Breast epithelium (tissue), 3 donors: ENCODE measurements around the gene ULK4.

Experiments used
- POLR2A ChIP-seq: fragments of 450-650 bp; IDR thresholded peaks from one replicate; pipeline ENCODE4 v1.6.1; 2016; ENCODE audit warnings: antibody characterized with exemption, mild to moderate bottlenecking, moderate library complexity
- POLR2AphosphoS5 ChIP-seq, 3 donors: sonication (generic); formaldehyde crosslinking; IDR thresholded peaks; one replicate each; pipeline ENCODE4 v1.6.1; 2017; ENCODE audit warnings: antibody characterized with exemption in 3 of 3
- TF ChIP-seq, protein P1 (sequence below), 3 donors: fragments of 450-650 bp; IDR thresholded peaks; one replicate each; pipeline ENCODE4 v1.5.1; 2016 to 2017; ENCODE audit warnings: antibody characterized with exemption in 3 of 3, mild to moderate bottlenecking in 3 of 3, moderate library complexity in 3 of 3

DNA sequence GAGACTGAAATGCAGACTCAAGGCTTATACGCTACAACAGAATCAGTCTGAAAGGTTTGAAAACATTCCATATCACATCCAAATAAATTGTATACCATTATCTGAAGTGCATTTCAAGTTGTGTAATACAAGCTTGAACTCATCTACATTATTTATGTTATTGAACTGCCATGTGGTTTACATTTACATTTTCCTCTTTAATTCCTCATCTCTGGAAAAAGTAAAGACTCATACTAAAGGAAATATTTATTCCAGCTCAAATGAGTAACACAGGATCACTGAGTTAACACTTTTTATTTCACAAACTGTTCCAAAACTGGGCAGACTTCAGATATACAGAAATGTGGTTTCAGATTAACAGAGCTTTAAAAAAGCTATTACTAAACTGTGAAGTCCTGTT is 282.5 kb downstream of the ULK4 start:
- TF ChIP-seq POLR2A (no peak), POLR2AphosphoS5 (IDR thresholded peaks at IDR 0.05) (no peak)
- TF ChIP-seq, protein P1, sequence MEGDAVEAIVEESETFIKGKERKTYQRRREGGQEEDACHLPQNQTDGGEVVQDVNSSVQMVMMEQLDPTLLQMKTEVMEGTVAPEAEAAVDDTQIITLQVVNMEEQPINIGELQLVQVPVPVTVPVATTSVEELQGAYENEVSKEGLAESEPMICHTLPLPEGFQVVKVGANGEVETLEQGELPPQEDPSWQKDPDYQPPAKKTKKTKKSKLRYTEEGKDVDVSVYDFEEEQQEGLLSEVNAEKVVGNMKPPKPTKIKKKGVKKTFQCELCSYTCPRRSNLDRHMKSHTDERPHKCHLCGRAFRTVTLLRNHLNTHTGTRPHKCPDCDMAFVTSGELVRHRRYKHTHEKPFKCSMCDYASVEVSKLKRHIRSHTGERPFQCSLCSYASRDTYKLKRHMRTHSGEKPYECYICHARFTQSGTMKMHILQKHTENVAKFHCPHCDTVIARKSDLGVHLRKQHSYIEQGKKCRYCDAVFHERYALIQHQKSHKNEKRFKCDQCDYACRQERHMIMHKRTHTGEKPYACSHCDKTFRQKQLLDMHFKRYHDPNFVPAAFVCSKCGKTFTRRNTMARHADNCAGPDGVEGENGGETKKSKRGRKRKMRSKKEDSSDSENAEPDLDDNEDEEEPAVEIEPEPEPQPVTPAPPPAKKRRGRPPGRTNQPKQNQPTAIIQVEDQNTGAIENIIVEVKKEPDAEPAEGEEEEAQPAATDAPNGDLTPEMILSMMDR (IDR thresholded peaks at IDR 0.05), result no peak
